AG10803 (cell line): ENCODE measurements around the gene ZNF85.
"Not testable (repeated sequence)": the region's sequence is repeated elsewhere in the genome, so short reads cannot be mapped to it uniquely, and the experiment has no call there.

Source experiments
- DNase-seq: peaks from one replicate; pipeline ENCODE4 v3.0.0; 2010; ENCODE audit warnings: low read depth
- H3K4me3 ChIP-seq: 2 replicates; pipeline ENCODE4 v1.5.1; 2011; ENCODE audit warnings: mild to moderate bottlenecking, low read length, control low read depth
- CTCF ChIP-seq: conservative IDR thresholded peaks from 2 replicates; pipeline ENCODE4 v1.5.1; 2011; ENCODE audit warnings: mild to moderate bottlenecking, low read length, control low read depth, inconsistent platforms

Gene ZNF85

GRCh38 chr19:20964798-20965197 is 41.7 kb downstream of the ZNF85 start:
- TF ChIP-seq CTCF, result no peak
- H3K4me3 ChIP-seq, result no peak overlapping the region
- DNase-seq, result no peak

DNA sequence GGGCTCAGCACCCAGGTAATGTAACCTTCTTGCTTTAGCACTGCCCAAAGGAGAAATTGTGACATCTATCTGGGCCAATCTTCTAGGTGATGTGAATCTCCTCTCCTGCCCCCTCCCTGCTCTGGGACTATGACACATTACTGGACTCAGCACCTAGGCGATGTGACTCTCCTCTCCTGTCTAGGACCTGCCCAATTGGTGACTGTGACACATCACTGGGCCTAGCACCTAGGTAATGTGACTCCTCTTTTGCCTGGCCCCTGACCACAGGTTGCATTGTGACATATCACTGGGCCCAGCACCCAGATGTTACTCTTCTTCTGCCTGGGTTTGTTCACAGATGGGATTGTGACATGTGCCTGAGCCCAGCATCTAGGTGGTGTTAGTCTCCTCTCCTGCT is 45.0 kb downstream of the ZNF85 start:
- no peak for TF ChIP-seq CTCF
- no peak overlapping the region for H3K4me3 ChIP-seq
- no peak for DNase-seq

DNA sequence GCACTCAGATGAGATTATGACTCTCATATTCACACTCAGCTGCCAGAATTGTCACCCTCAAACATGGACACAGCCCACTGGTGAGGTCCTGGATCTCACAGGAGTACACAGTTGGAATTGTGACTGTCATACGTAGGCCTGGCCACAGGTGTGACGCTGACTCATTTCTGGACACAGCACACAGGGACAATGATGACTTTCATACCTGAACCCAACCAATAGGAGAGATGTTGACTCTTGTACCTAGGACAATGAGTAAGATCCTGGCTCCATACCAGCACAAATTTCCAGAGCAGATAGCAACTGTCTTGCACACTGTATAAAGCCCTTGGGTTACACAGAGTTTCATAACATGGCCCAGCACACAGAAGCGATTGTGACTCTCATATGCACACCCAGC is 46.4 kb downstream of the ZNF85 start:
- DNase-seq, result no peak
- no peak for TF ChIP-seq CTCF
- H3K4me3 ChIP-seq, result no peak overlapping the region

DNA sequence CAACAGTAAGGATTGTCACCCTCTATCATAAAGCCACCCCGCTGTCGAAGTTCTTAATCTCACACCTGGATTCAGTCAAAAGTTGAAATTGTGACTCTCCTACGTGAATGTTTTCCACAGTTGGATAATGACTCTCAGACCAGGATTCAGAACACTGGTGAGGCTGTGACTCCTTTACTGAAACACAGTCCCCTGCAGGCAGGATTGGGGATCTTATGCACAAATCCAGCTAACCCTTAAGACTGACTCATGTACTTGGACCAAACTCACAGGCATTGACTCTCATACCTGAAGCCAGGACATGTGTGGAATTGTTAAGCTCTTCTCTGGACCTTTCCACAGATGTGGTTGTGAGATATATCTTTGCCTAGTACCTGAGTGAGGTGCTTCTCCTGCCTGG is 46.8 kb downstream of the ZNF85 start:
- DNase-seq, result no peak
- no peak overlapping the region for H3K4me3 ChIP-seq
- TF ChIP-seq CTCF, result no peak

DNA sequence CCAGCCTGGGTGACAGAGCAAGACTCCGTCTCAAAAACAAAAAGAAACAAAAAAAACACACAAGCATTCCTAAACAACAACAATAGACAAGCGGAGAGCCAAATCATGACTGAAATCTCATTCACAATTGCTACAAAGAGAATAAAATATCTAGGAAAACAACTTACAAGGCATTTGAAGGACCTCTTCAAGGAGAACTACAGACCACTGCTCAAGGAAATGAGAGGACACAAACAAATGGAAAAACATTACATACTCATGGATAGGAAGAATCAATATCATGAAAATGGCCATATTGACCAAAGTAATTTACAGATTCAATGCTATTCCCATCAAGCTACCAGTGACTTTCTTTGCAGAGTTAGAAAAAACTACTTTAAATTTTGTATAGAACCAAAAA is 69.7 kb downstream of the ZNF85 start:
- not testable (repeated sequence) for DNase-seq, H3K4me3 ChIP-seq

DNA sequence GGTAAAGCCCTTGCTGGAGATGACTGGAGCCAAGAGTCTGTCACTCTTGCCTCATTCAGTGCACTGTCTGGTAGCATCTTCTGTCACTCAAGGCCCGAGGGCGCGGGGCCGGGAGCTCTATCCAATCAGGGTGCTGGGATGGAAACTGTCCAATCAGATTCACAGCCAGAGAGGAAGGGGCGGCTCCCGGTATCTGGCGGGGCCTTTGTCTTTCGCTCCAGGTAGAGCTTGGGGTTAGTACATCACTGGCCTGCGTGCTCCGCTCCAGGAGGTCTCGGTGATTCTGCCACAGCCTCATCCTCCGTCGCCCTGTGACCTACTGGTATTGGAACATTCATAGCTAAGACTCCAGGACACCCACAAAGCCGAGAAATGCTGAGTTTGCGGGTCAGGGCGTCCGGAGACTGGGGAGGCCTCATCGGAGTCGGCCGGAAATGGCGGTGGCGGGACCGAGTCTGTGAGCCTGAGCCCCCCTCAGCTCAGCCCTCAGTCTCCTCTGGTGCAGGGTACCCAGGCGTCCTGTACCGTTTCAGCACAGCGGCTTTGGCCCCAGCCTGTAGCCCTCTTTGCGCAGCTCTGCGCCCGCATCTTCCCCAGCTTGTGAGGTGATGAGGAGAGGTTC is 76.8 kb downstream of the ZNF85 start:
- peak overlapping the region; percentile 62 for H3K4me3 ChIP-seq
- peak; percentile 82 for DNase-seq
- TF ChIP-seq CTCF, result no peak
